Measurements from ENCODE around the gene ZNF853. TPM values are rescaled to one million over a fixed set of nuclear protein-coding genes. Genes with fewer than 3 reads are reported as not detected.

Gene ZNF853
- total RNA-seq, 4 donors from 2014 or later: 0.61 to 9.3 (median 2.1) TPM

DNA sequence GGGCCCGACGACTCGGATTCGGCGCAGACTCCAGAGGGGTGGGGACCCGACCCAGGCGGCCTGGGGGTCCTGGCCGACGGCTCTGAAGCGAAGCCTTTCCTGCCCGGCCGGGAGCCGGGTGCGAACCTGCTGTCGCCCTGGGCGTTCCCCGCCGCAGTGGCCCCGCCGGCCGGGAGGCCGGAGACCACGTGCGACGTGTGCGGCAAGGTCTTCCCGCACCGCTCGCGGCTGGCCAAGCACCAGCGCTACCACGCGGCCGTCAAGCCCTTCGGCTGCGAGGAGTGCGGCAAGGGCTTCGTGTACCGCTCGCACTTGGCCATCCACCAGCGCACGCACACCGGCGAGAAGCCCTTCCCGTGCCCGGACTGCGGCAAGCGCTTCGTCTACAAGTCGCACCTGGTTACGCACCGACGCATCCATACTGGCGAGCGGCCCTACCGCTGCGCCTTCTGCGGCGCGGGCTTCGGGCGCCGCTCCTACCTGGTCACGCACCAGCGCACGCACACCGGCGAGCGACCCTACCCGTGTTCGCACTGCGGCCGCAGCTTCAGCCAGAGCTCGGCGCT lies 37.1 kb downstream of the ZNF853 start:
- 95 to 97% methylated on average over 7 to 61 of the region's 75 CpGs for WGBS, 2 donors
- H3K9me3 ChIP-seq: peaks cover 0 to 11% (median 0%) of the 10 kb centered on the region in 3 donors
- TF ChIP-seq, protein P1, sequence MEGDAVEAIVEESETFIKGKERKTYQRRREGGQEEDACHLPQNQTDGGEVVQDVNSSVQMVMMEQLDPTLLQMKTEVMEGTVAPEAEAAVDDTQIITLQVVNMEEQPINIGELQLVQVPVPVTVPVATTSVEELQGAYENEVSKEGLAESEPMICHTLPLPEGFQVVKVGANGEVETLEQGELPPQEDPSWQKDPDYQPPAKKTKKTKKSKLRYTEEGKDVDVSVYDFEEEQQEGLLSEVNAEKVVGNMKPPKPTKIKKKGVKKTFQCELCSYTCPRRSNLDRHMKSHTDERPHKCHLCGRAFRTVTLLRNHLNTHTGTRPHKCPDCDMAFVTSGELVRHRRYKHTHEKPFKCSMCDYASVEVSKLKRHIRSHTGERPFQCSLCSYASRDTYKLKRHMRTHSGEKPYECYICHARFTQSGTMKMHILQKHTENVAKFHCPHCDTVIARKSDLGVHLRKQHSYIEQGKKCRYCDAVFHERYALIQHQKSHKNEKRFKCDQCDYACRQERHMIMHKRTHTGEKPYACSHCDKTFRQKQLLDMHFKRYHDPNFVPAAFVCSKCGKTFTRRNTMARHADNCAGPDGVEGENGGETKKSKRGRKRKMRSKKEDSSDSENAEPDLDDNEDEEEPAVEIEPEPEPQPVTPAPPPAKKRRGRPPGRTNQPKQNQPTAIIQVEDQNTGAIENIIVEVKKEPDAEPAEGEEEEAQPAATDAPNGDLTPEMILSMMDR (IDR thresholded peaks at IDR 0.05): no peak
- TF ChIP-seq POLR2A (IDR thresholded peaks at IDR 0.05): no peak
- no peaks in the 10 kb centered on the region for H3K4me1 ChIP-seq
- intact Hi-C loops (cut with DNase I): no loop called here
- no peak overlapping the region for H3K27ac ChIP-seq
- H3K36me3 ChIP-seq: peaks cover 25 to 88% (median 27%) of the 10 kb centered on the region in 3 donors
- DNase-seq: no peak
- no peaks in the 10 kb centered on the region for H3K27me3 ChIP-seq
- H3K4me3 ChIP-seq: no peak overlapping the region

DNA sequence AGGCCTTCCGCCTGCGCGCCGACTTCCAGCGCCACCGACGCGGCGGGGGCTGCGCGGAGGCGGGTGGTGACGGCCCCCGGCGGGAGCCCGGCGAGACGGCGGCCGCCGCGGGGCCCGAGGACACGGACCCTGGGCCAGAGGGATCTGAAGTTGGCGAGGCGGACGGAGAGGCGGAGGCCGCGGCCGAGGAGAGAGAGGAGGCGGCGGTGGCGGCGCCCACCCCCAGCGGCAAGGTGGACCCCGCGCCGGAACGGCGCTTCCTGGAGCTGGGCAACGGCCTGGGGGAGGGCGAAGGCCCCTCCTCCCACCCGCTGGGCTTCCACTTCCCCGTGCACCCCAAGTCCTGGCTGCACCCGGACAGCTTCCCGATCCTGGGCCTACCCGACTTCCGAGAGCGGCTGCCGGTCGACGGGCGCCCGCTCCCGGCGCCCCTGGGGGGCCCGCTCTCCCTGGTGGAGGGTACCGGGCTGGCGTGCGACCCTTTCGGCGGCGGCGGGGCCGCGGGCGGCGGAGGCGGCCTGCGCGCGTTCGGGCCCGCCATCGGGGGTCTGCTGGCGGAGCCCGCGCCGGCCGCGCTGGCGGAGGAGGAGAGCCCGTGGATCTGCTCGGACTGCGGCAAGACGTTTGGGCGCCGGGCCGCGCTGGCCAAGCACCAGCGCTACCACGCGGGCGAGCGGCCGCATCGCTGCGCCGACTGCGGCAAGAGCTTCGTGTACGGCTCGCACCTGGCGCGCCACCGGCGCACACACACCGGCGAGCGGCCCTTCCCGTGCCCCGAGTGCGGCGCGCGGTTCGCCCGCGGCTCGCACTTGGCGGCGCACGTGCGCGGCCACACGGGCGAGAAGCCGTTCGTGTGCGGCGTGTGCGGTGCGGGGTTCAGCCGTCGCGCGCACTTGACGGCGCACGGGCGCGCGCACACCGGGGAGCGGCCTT lies 37.9 kb downstream of the ZNF853 start:
- Histone ChIP-seq H3K9me3 (peaks cover 0 to 11% (median 0%) of the 10 kb centered on the region in 3 donors), H3K36me3 (peaks cover 25 to 80% (median 25%) of the 10 kb centered on the region in 3 donors), H3K4me1 (no peaks in the 10 kb centered on the region), H3K4me3 (no peak overlapping the region), H3K27me3 (no peaks in the 10 kb centered on the region), H3K27ac (no peak overlapping the region)
- TF ChIP-seq, protein P1 (IDR thresholded peaks at IDR 0.05): no peak
- TF ChIP-seq POLR2A (IDR thresholded peaks at IDR 0.05): no peak
- DNase-seq: no peak
- intact Hi-C loops (cut with DNase I): no loop called here
- WGBS, 2 donors: 93 to 100% methylated on average over 3 to 6 of the region's 146 CpGs

DNA sequence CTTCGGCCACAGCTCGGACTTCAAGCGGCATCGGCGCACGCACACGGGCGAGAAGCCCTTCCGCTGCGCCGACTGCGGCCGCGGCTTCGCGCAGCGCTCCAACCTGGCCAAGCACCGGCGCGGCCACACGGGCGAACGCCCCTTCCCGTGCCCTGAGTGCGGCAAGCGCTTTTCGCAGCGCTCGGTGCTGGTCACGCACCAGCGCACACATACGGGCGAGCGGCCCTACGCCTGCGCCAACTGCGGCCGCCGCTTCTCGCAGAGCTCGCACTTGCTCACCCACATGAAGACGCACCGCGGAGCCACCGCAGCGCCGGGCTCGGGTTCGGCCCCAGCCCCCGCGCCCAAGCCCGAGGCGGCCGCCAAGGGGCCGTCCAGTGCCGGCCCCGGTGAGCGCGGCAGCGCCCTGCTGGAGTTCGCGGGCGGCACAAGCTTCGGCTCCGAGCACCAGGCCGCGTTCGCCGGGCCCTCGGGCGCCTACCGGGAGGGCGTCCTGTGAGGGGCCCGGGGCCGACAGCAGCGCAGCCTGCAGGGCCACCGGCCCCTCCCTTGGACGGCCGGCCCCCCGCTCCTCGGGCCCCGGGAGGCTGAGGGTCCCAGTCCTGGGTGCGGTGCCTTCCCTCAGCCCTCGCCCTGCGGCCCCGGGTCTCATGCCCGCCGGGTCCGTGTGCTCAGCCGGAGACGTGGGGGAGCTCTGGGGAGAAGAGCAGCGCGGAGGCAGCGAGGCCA lies 38.9 kb downstream of the ZNF853 start:
- 92 to 94% methylated on average over 28 to 30 of the region's 94 CpGs for WGBS, 2 donors

DNA sequence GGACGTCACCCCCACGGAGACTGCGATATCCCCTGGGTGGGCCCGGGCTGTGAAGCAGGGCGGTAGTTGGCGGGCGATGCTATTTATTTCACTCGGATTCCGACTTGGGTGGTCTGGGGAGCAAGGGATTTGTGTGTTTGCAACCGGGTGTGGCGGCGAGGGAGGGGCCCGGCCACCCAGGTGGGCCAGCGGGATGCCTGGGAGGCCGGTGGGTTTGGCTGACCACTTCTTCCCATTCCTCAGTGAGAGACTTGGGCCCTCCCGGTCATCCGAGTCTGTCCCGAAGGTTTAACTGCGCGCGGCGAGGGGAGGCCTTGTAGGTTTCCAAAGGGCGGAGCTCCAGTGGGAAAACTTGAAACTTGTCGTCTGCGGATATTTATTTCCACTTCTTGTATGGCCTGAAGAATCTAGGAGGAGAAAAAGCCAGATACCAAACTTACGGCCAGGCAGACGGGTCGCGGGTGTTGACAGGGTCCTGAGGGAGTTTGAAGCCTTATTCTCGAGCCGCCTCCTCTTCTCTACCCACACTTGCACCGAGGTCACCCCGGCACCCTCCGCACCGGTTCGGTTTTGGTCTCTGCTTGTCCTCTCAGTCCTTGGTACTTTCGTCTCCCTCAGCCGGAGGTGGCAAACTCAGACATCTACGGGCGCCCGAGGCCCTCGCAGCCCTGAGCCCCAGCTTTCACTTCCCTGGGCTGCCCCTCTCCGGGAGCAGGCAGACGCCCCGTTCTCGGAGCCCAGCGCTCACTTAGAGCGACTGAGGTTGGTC lies 39.6 kb downstream of the ZNF853 start:
- Histone ChIP-seq H3K4me1 (peaks cover 0 to 10% (median 0%) of the 10 kb centered on the region in 3 donors), H3K9me3 (peaks cover 0 to 11% (median 0%) of the 10 kb centered on the region in 3 donors), H3K36me3 (peaks cover 25 to 63% (median 25%) of the 10 kb centered on the region in 3 donors), H3K27ac (no peak overlapping the region), H3K27me3 (no peaks in the 10 kb centered on the region), H3K4me3 (no peak overlapping the region)
- TF ChIP-seq, protein P1 (IDR thresholded peaks at IDR 0.05): no peak
- TF ChIP-seq POLR2A (IDR thresholded peaks at IDR 0.05): no peak
- intact Hi-C loops (cut with DNase I): no loop called here
- DNase-seq: no peak
- 90 to 97% methylated on average over 28 to 34 of the region's 48 CpGs for WGBS, 2 donors

More for the DNA sequence above, 38.9 kb downstream of the ZNF853 start:
- intact Hi-C loops (cut with DNase I): no loop called here
- Histone ChIP-seq H3K27me3 (no peaks in the 10 kb centered on the region), H3K4me1 (peaks cover 0 to 8% (median 0%) of the 10 kb centered on the region in 3 donors), H3K9me3 (peaks cover 0 to 11% (median 0%) of the 10 kb centered on the region in 3 donors), H3K27ac (no peak overlapping the region), H3K36me3 (peaks cover 25 to 71% (median 25%) of the 10 kb centered on the region in 3 donors), H3K4me3 (no peak overlapping the region)
- no peak for DNase-seq
- TF ChIP-seq, protein P1 (IDR thresholded peaks at IDR 0.05): no peak
- no peak for TF ChIP-seq POLR2A (IDR thresholded peaks at IDR 0.05)
